ENCODE data around the gene PKDCC. TPM values are rescaled to one million over a fixed set of nuclear protein-coding genes. Genes with fewer than 3 reads are reported as not detected.

PKDCC gene
- total and polyA plus RNA-seq, 2 of the 13 experiments (the other 11 are each of a cell fraction or from before 2014, with no cell fraction given), result 52.6 to 58.8 TPM

- TF ChIP-seq MAZ (IDR thresholded peaks at IDR 0.05; ENCODE audit: borderline replicate concordance, low read depth, low read length), result peak; percentile 33; the same call in 1 of the 2 replicates
- TF ChIP-seq MAZ (CRISPR knock-in tag; IDR thresholded peaks at IDR 0.05; ENCODE audit: low read depth), result no peak
- 0 out of 2 replicates have a peak, but pooled peaks have one; percentile 47 for TF ChIP-seq BRD4 (CRISPR knock-in tag; IDR thresholded peaks at IDR 0.05)
- TF ChIP-seq ATAD3A (CRISPR knock-in tag; IDR thresholded peaks at IDR 0.05), result no peak
- no peak for TF ChIP-seq RARG (CRISPR knock-in tag; IDR thresholded peaks at IDR 0.05; ENCODE audit: low read depth)
- TF ChIP-seq SMC3 (IDR thresholded peaks at IDR 0.05; ENCODE audit: low read length), result peak; percentile 41
- TF ChIP-seq ZNF839 (CRISPR knock-in tag; IDR thresholded peaks at IDR 0.05; ENCODE audit: borderline replicate concordance), result no peak
- TF ChIP-seq GTF3A (CRISPR knock-in tag; conservative IDR thresholded peaks at IDR 0.05), result no peak
- 0 out of 2 replicates have a peak, but pooled peaks have one; percentile 54 for TF ChIP-seq REL (CRISPR knock-in tag; conservative IDR thresholded peaks at IDR 0.05)
- 0 out of 2 replicates have a peak, but pooled peaks have one; percentile 25 for TF ChIP-seq CHD2 (IDR thresholded peaks at IDR 0.05; ENCODE audit: low read depth, low read length)
- TF ChIP-seq MIXL1 (CRISPR knock-in tag; IDR thresholded peaks at IDR 0.05), result no peak
- TF ChIP-seq TAF15 (IDR thresholded peaks at IDR 0.05; ENCODE audit: low read depth, low read length, poor library complexity, severe bottlenecking), result peak; percentile 73
- TF ChIP-seq KAT2B (IDR thresholded peaks at IDR 0.05; ENCODE audit: borderline replicate concordance, low read depth, low read length), result no peak
- peak; percentile 5 for TF ChIP-seq MED8 (CRISPR knock-in tag; IDR thresholded peaks at IDR 0.05; ENCODE audit: insufficient replicate concordance)
- 0 out of 2 replicates have a peak, but pooled peaks have one; percentile 2 for TF ChIP-seq ZNF724P (CRISPR knock-in tag; IDR thresholded peaks at IDR 0.05; ENCODE audit: borderline replicate concordance)
- TF ChIP-seq ZNF737 (CRISPR knock-in tag; IDR thresholded peaks at IDR 0.05; ENCODE audit: borderline replicate concordance), result no peak
- no peak; the same call in 1 of the 2 replicates for TF ChIP-seq HIC2 (CRISPR knock-in tag; IDR thresholded peaks at IDR 0.05; ENCODE audit: low read depth)
- 0 out of 2 replicates have a peak, but pooled peaks have one; percentile 37 for TF ChIP-seq ZSCAN25 (CRISPR knock-in tag; IDR thresholded peaks at IDR 0.05)
- TF ChIP-seq SATB2 (CRISPR knock-in tag; IDR thresholded peaks at IDR 0.05), result peak; percentile 64; the same call in 1 of the 2 replicates
- peak; percentile 29; the same call in 1 of the 2 replicates for TF ChIP-seq SP5 (CRISPR knock-in tag; IDR thresholded peaks at IDR 0.05; ENCODE audit: borderline replicate concordance, low read depth)
- no peak for TF ChIP-seq SMAD9 (CRISPR knock-in tag; IDR thresholded peaks at IDR 0.05)
- no peak for TF ChIP-seq HNF4G (IDR thresholded peaks at IDR 0.05; ENCODE audit: borderline replicate concordance, low read depth, low read length)
- peak; percentile 32; the same call in 1 of the 2 replicates for TF ChIP-seq HNF4G (CRISPR knock-in tag; IDR thresholded peaks at IDR 0.05; ENCODE audit: borderline replicate concordance, low read depth)
- TF ChIP-seq CENPT (CRISPR knock-in tag; IDR thresholded peaks at IDR 0.05; ENCODE audit: low read depth), result 0 out of 2 replicates have a peak, but pooled peaks have one; percentile 19
- 0 out of 2 replicates have a peak, but pooled peaks have one; percentile 12 for TF ChIP-seq ZNF619 (CRISPR knock-in tag; IDR thresholded peaks at IDR 0.05)
- 0 out of 2 replicates have a peak, but pooled peaks have one; percentile 23 for TF ChIP-seq MED13 (CRISPR knock-in tag; IDR thresholded peaks at IDR 0.05)
- TF ChIP-seq REXO4 (CRISPR knock-in tag; IDR thresholded peaks at IDR 0.05; ENCODE audit: borderline replicate concordance), result no peak
- TF ChIP-seq SAFB2 (CRISPR knock-in tag; IDR thresholded peaks at IDR 0.05; ENCODE audit: borderline replicate concordance, low read depth), result 0 out of 2 replicates have a peak, but pooled peaks have one; percentile 12
- TF ChIP-seq MXD4 (CRISPR knock-in tag; IDR thresholded peaks at IDR 0.05), result no peak
- no peak for TF ChIP-seq AGO1 (IDR thresholded peaks at IDR 0.05; ENCODE audit: low read depth, low read length, poor library complexity, severe bottlenecking)
These were observed 7.1 kb downstream of the PKDCC start (continued) for GRCh38 chr2:42054714-42055430.

Data from HepG2 (cell line).